GM18951 (cell line): ENCODE data around the gene JMJD1C.

Experiments
- POLR2A ChIP-seq: IDR thresholded peaks from 4 replicates; pipeline ENCODE4 v1.6.1; 2011; ENCODE audit warnings: mild to moderate bottlenecking; ENCODE audit not compliant: insufficient read length, insufficient read depth; ENCODE audit errors: extremely low read depth
- in situ Hi-C: fragments of 300-500 bp; cut with MboI; formaldehyde crosslinking; loops from one replicate; pipeline ENCODE4 v1.12.0; 2022; ENCODE audit warnings: low sequenced_read_pairs, mixed read lengths, inconsistent platforms; ENCODE audit not compliant: unreplicated experiment

The JMJD1C gene

GRCh38 chr10:63491588-63492316 lies 26.0 kb upstream of the JMJD1C start:
- in situ Hi-C loops, result no loop called here
- no peak for TF ChIP-seq POLR2A

GRCh38 chr10:63489838-63490237 lies 24.1 kb upstream of the JMJD1C start:
- in situ Hi-C loops, result no loop called here
- TF ChIP-seq POLR2A, result no peak

GRCh38 chr10:63487990-63488389 lies 22.2 kb upstream of the JMJD1C start:
- in situ Hi-C loops, result no loop called here
- no peak for TF ChIP-seq POLR2A

DNA sequence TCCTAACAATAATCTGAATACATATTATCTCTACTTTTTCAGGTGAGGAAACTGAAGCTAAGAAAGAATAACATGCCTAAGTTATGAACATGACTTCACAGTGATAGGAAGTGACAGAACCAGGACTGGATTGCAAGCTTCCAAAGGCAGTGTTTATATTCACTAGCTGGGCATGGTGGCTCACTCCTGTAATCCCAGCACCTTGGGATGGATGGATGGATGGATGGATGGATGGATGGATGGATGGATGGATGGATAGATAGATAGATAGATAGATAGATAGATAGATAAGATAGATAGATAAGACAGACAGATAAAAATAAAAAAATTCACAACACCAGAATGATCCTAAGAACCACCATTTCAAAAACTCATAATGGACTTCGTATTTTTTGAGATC lies 18.2 kb upstream of the JMJD1C start:
- TF ChIP-seq POLR2A, result no peak
- in situ Hi-C loops, result no loop called here

DNA sequence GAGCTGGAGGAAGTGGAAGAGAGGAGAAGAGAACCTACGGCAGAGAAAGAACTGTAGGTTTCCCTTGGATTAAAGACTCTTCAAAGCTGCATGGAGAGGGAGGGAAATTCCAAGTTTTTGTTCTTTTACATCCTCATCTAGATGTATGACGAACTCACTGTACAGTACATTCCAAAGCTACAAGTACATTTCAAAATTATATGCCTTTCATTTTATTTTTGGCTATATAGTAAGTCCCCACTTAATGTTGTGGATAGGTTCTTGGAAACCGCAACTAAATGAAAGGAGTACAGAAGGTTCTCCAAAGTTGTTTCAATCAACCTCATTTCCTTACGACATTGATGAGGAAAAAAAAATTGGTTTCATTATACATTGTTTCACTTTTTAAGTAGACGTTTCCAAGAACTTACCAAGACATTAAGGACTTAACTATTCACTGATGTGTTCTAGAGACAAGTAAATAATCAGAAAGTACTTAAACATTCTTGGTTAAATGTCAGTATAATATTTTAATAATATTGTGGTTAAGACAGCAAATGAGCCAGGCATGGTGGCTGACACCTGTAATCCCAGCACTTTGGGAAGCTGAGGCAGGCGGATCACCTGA lies 16.1 kb upstream of the JMJD1C start:
- in situ Hi-C loops, result no loop called here

DNA sequence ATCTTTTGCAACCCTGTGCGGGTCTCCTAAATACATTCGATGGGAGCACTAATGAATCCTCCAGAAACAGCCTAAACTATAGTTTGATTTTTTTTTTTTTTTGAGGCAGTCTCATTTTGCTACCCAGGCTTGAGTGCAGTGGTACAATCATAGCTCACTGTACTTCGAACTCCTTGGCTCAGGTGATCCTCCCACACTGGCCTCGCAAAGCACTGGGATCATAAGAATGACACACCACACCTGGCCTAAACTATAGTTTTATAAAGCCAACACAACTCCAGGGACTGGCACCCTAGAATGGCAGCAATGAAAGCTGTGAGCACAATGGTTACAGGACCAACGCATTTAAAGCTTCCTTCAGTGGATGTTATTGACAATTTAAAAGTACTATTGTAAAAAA lies 14.5 kb upstream of the JMJD1C start:
- in situ Hi-C loops, result no loop called here
- no peak for TF ChIP-seq POLR2A

More for the DNA sequence above, 16.1 kb upstream of the JMJD1C start:
- TF ChIP-seq POLR2A, result no peak

DNA sequence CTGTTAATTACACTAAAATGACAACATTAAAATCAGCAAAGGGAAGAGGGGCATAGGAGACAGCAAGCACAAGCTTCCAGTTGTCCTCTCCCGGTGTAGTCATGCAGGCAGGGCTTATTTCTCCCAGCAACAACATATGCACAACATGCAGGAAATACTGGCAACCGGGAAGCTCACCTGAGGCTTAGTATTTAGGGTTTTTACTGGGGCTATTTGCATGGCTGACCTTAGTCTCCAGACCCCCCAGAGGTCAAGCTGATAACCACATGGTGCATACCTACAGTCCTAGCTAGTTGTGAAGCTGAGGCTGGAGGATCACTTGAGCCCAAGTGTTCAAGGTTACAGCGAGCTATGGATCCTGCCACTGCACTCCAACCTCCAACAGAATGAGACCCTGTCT lies 12.8 kb upstream of the JMJD1C start:
- in situ Hi-C loops, result no loop called here
- no peak for TF ChIP-seq POLR2A

DNA sequence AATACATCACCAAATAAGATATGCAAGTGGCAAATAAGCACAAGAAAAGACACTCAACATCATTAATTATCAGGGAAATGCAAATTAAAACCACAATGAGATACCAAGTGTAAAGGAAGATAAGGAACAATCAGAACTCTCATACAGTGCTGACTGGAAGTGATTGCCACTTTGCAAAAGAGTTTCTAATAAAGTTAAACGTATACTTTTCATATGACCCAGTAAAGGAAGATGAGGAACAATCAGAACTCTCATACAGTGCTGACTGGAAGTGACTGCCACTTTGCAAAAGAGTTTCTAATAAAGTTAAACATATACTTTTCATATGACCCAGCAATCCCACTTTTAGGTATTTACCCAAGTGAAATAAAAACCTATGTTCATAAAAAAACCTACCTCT lies 12.2 kb upstream of the JMJD1C start:
- no peak for TF ChIP-seq POLR2A
- in situ Hi-C loops, result no loop called here

- in situ Hi-C loops, result no loop called here
- TF ChIP-seq POLR2A, result no peak
Measured at GRCh38 chr10:63474488-63474887, 8.7 kb upstream of the JMJD1C start.

- TF ChIP-seq POLR2A, result no peak
- in situ Hi-C loops, result no loop called here
Measured at GRCh38 chr10:63470928-63471327, 5.2 kb upstream of the JMJD1C start.

GRCh38 chr10:63468947-63469346 lies 3.2 kb upstream of the JMJD1C start:
- in situ Hi-C loops, result no loop called here

DNA sequence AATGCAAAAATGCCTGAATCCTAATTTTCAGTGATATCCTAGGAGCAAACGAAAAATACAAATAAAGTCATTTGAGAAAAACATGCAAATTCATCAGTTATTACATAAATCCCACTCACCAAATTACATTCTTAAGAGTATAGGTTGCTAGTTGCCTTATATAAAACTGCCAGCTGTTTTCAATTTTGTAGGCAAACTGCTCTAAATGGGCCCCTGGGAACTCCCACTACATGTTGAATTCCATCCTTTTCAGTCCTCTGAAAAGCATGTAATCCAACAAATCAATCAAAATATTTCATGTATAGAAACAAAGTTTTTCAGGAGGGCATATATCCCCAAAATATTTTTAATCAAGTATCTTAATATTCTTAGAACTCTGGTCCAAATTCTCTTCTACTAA lies 2.1 kb upstream of the JMJD1C start:
- in situ Hi-C loops, result no loop called here
- TF ChIP-seq POLR2A, result no peak

More at GRCh38 chr10:63468947-63469346, 3.2 kb upstream of the JMJD1C start:
- no peak for TF ChIP-seq POLR2A

DNA sequence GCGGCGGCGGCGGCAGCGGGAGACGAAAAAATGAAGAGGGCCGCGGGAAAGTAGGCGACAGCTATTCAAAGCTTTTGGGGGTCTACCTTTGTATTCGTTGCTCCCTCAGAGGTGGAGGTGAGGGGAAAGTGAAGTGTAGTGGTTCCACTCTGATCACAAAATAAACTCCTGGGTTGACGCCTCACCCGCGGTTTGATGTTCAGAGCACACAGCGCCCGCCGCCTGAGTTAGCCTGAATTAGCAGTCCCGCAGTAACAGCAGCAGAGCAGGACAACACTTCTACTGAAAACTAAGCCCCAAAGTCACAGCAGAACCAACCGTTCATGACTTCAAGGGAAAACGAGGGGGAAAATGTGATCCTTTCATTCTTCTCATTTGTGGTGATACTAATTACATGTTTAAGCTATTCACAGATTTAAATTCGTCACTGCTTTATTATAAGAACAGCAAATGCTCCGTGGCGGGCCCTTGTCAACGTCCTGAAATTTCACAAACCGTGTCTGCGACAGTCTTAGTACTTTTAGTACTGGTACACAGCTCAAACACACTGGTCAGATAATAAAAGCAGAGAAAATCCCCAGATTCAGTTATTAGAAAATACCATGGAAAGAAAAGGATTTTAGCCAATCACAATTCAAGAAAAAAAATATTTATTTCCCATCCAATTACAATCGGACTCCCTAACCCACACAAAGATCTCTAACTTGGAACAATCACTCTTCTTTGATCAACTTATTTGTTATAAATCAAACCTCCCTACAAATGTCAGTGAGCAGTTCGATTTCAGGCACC lies 563 bp upstream of the JMJD1C start:
- in situ Hi-C loops, result no loop called here
- TF ChIP-seq POLR2A, result no peak
